Measurements from ENCODE around the gene LRRC10. TPM values are rescaled to one million over a fixed set of nuclear protein-coding genes. Genes with fewer than 3 reads are reported as not detected.

LRRC10 gene
- total and polyA plus RNA-seq, 4 experiments from 2014 or later, result not detected

- no peak for DNase-seq
- H3K4me3 Mint-ChIP-seq, result no peak overlapping the region
- peaks cover 0 to 1% (median under 1%) of the 10 kb centered on the region in 4 donors for H3K4me1 Mint-ChIP-seq
- H3K27ac ChIP-seq (ENCODE audit: low read depth, low read length), result no peak overlapping the region
- H3K36me3 ChIP-seq (ENCODE audit: insufficient read depth, low read length), result peaks cover 29% of the 10 kb centered on the region
- ChIA-PET POLR2A (ENCODE audit: partially characterized antibody) (no interaction called here), CTCF (ENCODE audit: partially characterized antibody) (interaction anchor here (0.6 to 0.8 kb wide), 2 partner anchors 10 to 214 kb away, joined by 3 read pairs; no protein-coding TSS in a partner anchor)
- H3K27me3 Mint-ChIP-seq, result no peaks in the 10 kb centered on the region
- intact Hi-C loops (cut with micrococcal nuclease), result no loop called here
- H3K9me3 ChIP-seq (ENCODE audit: control insufficient read depth in 1 of 2, low read length in 2 of 2), result no peaks in the 10 kb centered on the region
- H3K27me3 ChIP-seq (ENCODE audit: insufficient read depth, low read length), result no peaks in the 10 kb centered on the region
- no peaks in the 10 kb centered on the region for H3K4me1 ChIP-seq (ENCODE audit: insufficient read depth, low read length)
- peaks cover 31 to 45% of the 10 kb centered on the region in 2 donors for H3K36me3 Mint-ChIP-seq
- H3K9me3 Mint-ChIP-seq, result peaks cover 0 to 2% (median 0%) of the 10 kb centered on the region in 8 donors
- peak overlapping the region in 1 of 7 donors; percentile 63 for H3K27ac Mint-ChIP-seq
- H3K4me3 ChIP-seq (ENCODE audit: low read length in 2 of 2), result no peak overlapping the region
Measured at GRCh38 chr12:69575346-69575745, 35.4 kb downstream of the LRRC10 start.

- Histone ChIP-seq H3K36me3 (ENCODE audit: insufficient read depth, low read length) (peaks cover 29% of the 10 kb centered on the region), H3K27ac (ENCODE audit: low read depth, low read length) (peak overlapping the region; percentile 39)
Measured at GRCh38 chr12:69570545-69571399, 39.9 kb downstream of the LRRC10 start.

GRCh38 chr12:69570000-69570516 is 40.6 kb downstream of the LRRC10 start:
- no peak for DNase-seq
- H3K9me3 ChIP-seq (ENCODE audit: control insufficient read depth in 1 of 2, low read length in 2 of 2), result no peaks in the 10 kb centered on the region
- intact Hi-C loops (cut with micrococcal nuclease), result loop anchor here (1.0 kb wide), 2 partner anchors 213 to 416 kb away; no protein-coding TSS in a partner anchor
- H3K4me3 Mint-ChIP-seq, result no peak overlapping the region
- H3K27me3 ChIP-seq (ENCODE audit: insufficient read depth, low read length), result no peaks in the 10 kb centered on the region
- H3K36me3 Mint-ChIP-seq, result peaks cover 31 to 55% of the 10 kb centered on the region in 2 donors
- peaks cover 0 to 4% (median 2%) of the 10 kb centered on the region in 4 donors for H3K4me1 Mint-ChIP-seq
- H3K27ac Mint-ChIP-seq, result peak overlapping the region; percentile 18 to 63 (median 50)
- H3K4me3 ChIP-seq (ENCODE audit: low read length in 2 of 2), result no peak overlapping the region
- H3K9me3 Mint-ChIP-seq, result peaks cover 0 to 2% (median 0%) of the 10 kb centered on the region in 8 donors
- no peaks in the 10 kb centered on the region for H3K4me1 ChIP-seq (ENCODE audit: insufficient read depth, low read length)
- peak overlapping the region; percentile 39 for H3K27ac ChIP-seq (ENCODE audit: low read depth, low read length)
- POLR2A ChIA-PET (ENCODE audit: partially characterized antibody), result interaction anchor here (1.0 to 2.3 kb wide), 3 partner anchors 16 to 279 kb away, joined by 3 to 9 read pairs (median 5); no protein-coding TSS in a partner anchor
- H3K36me3 ChIP-seq (ENCODE audit: insufficient read depth, low read length), result peaks cover 26% of the 10 kb centered on the region
- CTCF ChIA-PET (ENCODE audit: partially characterized antibody), result interaction anchor here (0.7 to 7.5 kb wide), 32 partner anchors 7 to 416 kb away, joined by 3 to 146 read pairs (median 4); partner anchors contain the start of genes CCT2 and FRS2
- H3K27me3 Mint-ChIP-seq, result no peaks in the 10 kb centered on the region

More at GRCh38 chr12:69570545-69571399, 39.9 kb downstream of the LRRC10 start:
- Histone ChIP-seq H3K4me1 (ENCODE audit: insufficient read depth, low read length) (no peaks in the 10 kb centered on the region), H3K9me3 (ENCODE audit: control insufficient read depth in 1 of 2, low read length in 2 of 2) (no peaks in the 10 kb centered on the region), H3K4me3 (ENCODE audit: low read length in 2 of 2) (no peak overlapping the region), H3K27me3 (ENCODE audit: insufficient read depth, low read length) (no peaks in the 10 kb centered on the region)
- intact Hi-C loops (cut with micrococcal nuclease), result loop anchor here (1.0 kb wide), 3 partner anchors 213 to 416 kb away; no protein-coding TSS in a partner anchor
- H3K36me3 Mint-ChIP-seq, result peaks cover 31 to 62% of the 10 kb centered on the region in 2 donors
- peaks cover 0 to 2% (median 0%) of the 10 kb centered on the region in 8 donors for H3K9me3 Mint-ChIP-seq
- POLR2A ChIA-PET (ENCODE audit: partially characterized antibody), result interaction anchor here (0.9 to 2.3 kb wide), 6 partner anchors 15 to 280 kb away, joined by 3 to 9 read pairs (median 3); no protein-coding TSS in a partner anchor
- CTCF ChIA-PET (ENCODE audit: partially characterized antibody), result interaction anchor here (0.7 to 7.5 kb wide), 34 partner anchors 8 to 416 kb away, joined by 3 to 146 read pairs (median 4); partner anchors contain the start of genes CCT2 and FRS2
- no peaks in the 10 kb centered on the region for H3K27me3 Mint-ChIP-seq
- DNase-seq, result peak; percentile 59 to 76 (median 66)
- H3K4me1 Mint-ChIP-seq, result peaks cover 0 to 4% (median 2%) of the 10 kb centered on the region in 4 donors
- H3K4me3 Mint-ChIP-seq, result no peak overlapping the region
- H3K27ac Mint-ChIP-seq, result peak overlapping the region in 5 of 7 donors; percentile 24 to 71 (median 50)

- peak overlapping the region; percentile 39 for H3K27ac ChIP-seq (ENCODE audit: low read depth, low read length)
- intact Hi-C loops (cut with micrococcal nuclease), result no loop called here
- peaks cover 0 to 4% (median 2%) of the 10 kb centered on the region in 4 donors for H3K4me1 Mint-ChIP-seq
Measured at GRCh38 chr12:69569236-69569635, 41.5 kb downstream of the LRRC10 start.

GRCh38 chr12:69566603-69567002 is 44.1 kb downstream of the LRRC10 start:
- Histone ChIP-seq H3K27me3 (ENCODE audit: insufficient read depth, low read length) (no peaks in the 10 kb centered on the region), H3K27ac (ENCODE audit: low read depth, low read length) (no peak overlapping the region), H3K4me1 (ENCODE audit: insufficient read depth, low read length) (no peaks in the 10 kb centered on the region), H3K9me3 (ENCODE audit: control insufficient read depth in 1 of 2, low read length in 2 of 2) (no peaks in the 10 kb centered on the region), H3K4me3 (ENCODE audit: low read length in 2 of 2) (no peak overlapping the region), H3K36me3 (ENCODE audit: insufficient read depth, low read length) (no peaks in the 10 kb centered on the region)
- Mint-ChIP-seq H3K9me3 (peaks cover 0 to 2% (median 0%) of the 10 kb centered on the region in 8 donors), H3K27ac (peak overlapping the region in 5 of 7 donors; percentile 6 to 86 (median 54)), H3K4me3 (no peak overlapping the region), H3K4me1 (peaks cover 0 to 4% (median 3%) of the 10 kb centered on the region in 4 donors), H3K36me3 (peaks cover 7 to 29% of the 10 kb centered on the region in 2 donors), H3K27me3 (no peaks in the 10 kb centered on the region)
- DNase-seq, result no peak
- ChIA-PET CTCF (ENCODE audit: partially characterized antibody) (interaction anchor here (1.4 to 7.5 kb wide), 5 partner anchors 17 to 410 kb away, joined by 3 to 66 read pairs (median 8); no protein-coding TSS in a partner anchor), POLR2A (ENCODE audit: partially characterized antibody) (interaction anchor here (1.3 kb wide), 1 partner anchor 236 kb away, joined by 5 read pairs; no protein-coding TSS in a partner anchor)
- intact Hi-C loops (cut with micrococcal nuclease), result no loop called here

More at GRCh38 chr12:69569236-69569635, 41.5 kb downstream of the LRRC10 start:
- DNase-seq, result no peak
- Histone ChIP-seq H3K4me1 (ENCODE audit: insufficient read depth, low read length) (no peaks in the 10 kb centered on the region), H3K4me3 (ENCODE audit: low read length in 2 of 2) (no peak overlapping the region), H3K36me3 (ENCODE audit: insufficient read depth, low read length) (peaks cover 18% of the 10 kb centered on the region), H3K9me3 (ENCODE audit: control insufficient read depth in 1 of 2, low read length in 2 of 2) (no peaks in the 10 kb centered on the region), H3K27me3 (ENCODE audit: insufficient read depth, low read length) (no peaks in the 10 kb centered on the region)
- peak overlapping the region in 3 of 7 donors; percentile 3 to 39 (median 28) for H3K27ac Mint-ChIP-seq
- CTCF ChIA-PET (ENCODE audit: partially characterized antibody), result interaction anchor here (0.6 to 7.5 kb wide), 20 partner anchors 9 to 415 kb away, joined by 3 to 146 read pairs (median 10); partner anchors contain the start of gene CCT2
- peaks cover 0 to 2% (median 0%) of the 10 kb centered on the region in 8 donors for H3K9me3 Mint-ChIP-seq
- no peak overlapping the region for H3K4me3 Mint-ChIP-seq
- no peaks in the 10 kb centered on the region for H3K27me3 Mint-ChIP-seq
- POLR2A ChIA-PET (ENCODE audit: partially characterized antibody), result interaction anchor here (2.3 kb wide), 1 partner anchor 212 kb away, joined by 9 read pairs; no protein-coding TSS in a partner anchor
- peaks cover 24 to 47% of the 10 kb centered on the region in 2 donors for H3K36me3 Mint-ChIP-seq

- intact Hi-C loops (cut with micrococcal nuclease), result no loop called here
- H3K9me3 Mint-ChIP-seq, result peaks cover 0 to 2% (median 0%) of the 10 kb centered on the region in 8 donors
- H3K4me1 Mint-ChIP-seq, result peaks cover 0 to 5% (median 3%) of the 10 kb centered on the region in 4 donors
- no peak for DNase-seq
- POLR2A ChIA-PET (ENCODE audit: partially characterized antibody), result interaction anchor here (0.7 kb wide), 1 partner anchor 232 kb away, joined by 3 read pairs; no protein-coding TSS in a partner anchor
- Histone ChIP-seq H3K9me3 (ENCODE audit: control insufficient read depth in 1 of 2, low read length in 2 of 2) (no peaks in the 10 kb centered on the region), H3K4me3 (ENCODE audit: low read length in 2 of 2) (no peak overlapping the region), H3K36me3 (ENCODE audit: insufficient read depth, low read length) (no peaks in the 10 kb centered on the region), H3K27me3 (ENCODE audit: insufficient read depth, low read length) (no peaks in the 10 kb centered on the region), H3K27ac (ENCODE audit: low read depth, low read length) (no peak overlapping the region), H3K4me1 (ENCODE audit: insufficient read depth, low read length) (no peaks in the 10 kb centered on the region)
- H3K4me3 Mint-ChIP-seq, result no peak overlapping the region
- H3K36me3 Mint-ChIP-seq, result peaks cover 0 to 10% of the 10 kb centered on the region in 2 donors
- no peaks in the 10 kb centered on the region for H3K27me3 Mint-ChIP-seq
- CTCF ChIA-PET (ENCODE audit: partially characterized antibody), result interaction anchor here (1.6 to 2.3 kb wide), 2 partner anchors 8 to 273 kb away, joined by 4 to 7 read pairs; no protein-coding TSS in a partner anchor
- H3K27ac Mint-ChIP-seq, result peak overlapping the region in 1 of 7 donors; percentile 42
Measured at GRCh38 chr12:69563166-69563762, 47.4 kb downstream of the LRRC10 start.
